ENCODE data around the gene NDUFA11. TPM values are rescaled to one million over a fixed set of nuclear protein-coding genes. Genes with fewer than 3 reads are reported as not detected.
A peak's percentile ranks its signal among the peaks of the same experiment; 100 is the strongest.

The NDUFA11 gene
- total and polyA plus RNA-seq, 2 of the 13 experiments (the other 11 are each of a cell fraction or from before 2014, with no cell fraction given) = 286 to 378 TPM

DNA sequence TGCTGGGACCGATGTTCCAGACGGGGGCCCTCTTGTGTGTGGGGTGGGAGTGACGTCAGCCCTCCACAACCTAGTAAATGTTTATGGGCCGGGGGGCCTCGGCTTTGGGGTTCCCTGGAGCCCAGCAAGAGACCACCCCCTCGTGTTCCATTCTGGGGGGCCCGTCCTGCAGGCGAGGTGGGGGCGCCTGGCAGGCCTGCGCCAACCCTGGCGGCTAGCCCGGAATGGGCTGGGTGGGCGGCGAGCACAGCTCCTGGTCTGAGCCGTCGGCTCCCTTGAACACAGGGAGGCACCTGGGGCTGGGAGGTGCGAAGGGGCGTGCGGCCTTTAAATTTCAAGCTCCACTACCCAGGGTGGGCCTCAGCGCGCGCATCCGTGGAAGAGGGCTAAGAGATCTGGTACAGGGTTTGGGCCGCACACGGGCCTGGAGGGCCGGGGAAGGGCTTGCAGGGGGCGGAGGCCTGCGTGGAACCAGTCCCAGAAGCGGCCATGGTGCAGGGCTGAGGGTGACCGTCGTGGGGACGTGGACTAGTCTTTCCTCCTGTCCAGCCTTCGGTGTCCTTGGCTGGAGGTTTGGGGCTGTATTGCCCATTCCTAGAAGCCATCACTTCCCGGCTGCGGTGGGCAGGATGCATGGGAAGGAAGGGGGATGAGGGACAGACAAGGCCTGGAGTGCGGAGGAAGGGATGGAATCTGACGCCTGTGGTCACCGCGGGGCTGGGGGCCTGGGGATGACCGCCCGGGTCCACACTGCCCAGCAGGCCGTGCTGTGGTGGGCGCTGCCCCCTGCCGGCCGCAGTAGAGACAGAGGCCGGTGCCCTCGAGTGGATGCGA, 11.4 kb downstream of the NDUFA11 start (continued):
- TF ChIP-seq, protein P1, sequence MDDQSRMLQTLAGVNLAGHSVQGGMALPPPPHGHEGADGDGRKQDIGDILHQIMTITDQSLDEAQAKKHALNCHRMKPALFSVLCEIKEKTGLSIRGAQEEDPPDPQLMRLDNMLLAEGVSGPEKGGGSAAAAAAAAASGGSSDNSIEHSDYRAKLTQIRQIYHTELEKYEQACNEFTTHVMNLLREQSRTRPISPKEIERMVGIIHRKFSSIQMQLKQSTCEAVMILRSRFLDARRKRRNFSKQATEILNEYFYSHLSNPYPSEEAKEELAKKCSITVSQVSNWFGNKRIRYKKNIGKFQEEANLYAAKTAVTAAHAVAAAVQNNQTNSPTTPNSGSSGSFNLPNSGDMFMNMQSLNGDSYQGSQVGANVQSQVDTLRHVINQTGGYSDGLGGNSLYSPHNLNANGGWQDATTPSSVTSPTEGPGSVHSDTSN (CRISPR knock-in tag; IDR thresholded peaks at IDR 0.05; ENCODE audit: borderline replicate concordance) = no peak
- TF ChIP-seq MIXL1 (CRISPR knock-in tag; IDR thresholded peaks at IDR 0.05) = 0 out of 2 replicates have a peak, but pooled peaks have one; percentile 39
- no peak for TF ChIP-seq ELF4 (CRISPR knock-in tag; IDR thresholded peaks at IDR 0.05; ENCODE audit: borderline replicate concordance)
- TF ChIP-seq, protein P2, sequence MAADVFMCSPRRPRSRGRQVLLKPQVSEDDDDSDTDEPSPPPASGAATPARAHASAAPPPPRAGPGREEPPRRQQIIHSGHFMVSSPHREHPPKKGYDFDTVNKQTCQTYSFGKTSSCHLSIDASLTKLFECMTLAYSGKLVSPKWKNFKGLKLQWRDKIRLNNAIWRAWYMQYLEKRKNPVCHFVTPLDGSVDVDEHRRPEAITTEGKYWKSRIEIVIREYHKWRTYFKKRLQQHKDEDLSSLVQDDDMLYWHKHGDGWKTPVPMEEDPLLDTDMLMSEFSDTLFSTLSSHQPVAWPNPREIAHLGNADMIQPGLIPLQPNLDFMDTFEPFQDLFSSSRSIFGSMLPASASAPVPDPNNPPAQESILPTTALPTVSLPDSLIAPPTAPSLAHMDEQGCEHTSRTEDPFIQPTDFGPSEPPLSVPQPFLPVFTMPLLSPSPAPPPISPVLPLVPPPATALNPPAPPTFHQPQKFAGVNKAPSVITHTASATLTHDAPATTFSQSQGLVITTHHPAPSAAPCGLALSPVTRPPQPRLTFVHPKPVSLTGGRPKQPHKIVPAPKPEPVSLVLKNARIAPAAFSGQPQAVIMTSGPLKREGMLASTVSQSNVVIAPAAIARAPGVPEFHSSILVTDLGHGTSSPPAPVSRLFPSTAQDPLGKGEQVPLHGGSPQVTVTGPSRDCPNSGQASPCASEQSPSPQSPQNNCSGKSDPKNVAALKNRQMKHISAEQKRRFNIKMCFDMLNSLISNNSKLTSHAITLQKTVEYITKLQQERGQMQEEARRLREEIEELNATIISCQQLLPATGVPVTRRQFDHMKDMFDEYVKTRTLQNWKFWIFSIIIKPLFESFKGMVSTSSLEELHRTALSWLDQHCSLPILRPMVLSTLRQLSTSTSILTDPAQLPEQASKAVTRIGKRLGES (CRISPR knock-in tag; IDR thresholded peaks at IDR 0.05; ENCODE audit: borderline replicate concordance) = no peak
- no peak for TF ChIP-seq BRD4 (CRISPR knock-in tag; IDR thresholded peaks at IDR 0.05)
- no peak for TF ChIP-seq ZNF496 (CRISPR knock-in tag; IDR thresholded peaks at IDR 0.05; ENCODE audit: insufficient replicate concordance)
- no peak for TF ChIP-seq NFIC (IDR thresholded peaks at IDR 0.05; ENCODE audit: low read length)
- TF ChIP-seq ZNF207 (IDR thresholded peaks at IDR 0.05; ENCODE audit: borderline replicate concordance) = no peak
- TF ChIP-seq, protein P3, sequence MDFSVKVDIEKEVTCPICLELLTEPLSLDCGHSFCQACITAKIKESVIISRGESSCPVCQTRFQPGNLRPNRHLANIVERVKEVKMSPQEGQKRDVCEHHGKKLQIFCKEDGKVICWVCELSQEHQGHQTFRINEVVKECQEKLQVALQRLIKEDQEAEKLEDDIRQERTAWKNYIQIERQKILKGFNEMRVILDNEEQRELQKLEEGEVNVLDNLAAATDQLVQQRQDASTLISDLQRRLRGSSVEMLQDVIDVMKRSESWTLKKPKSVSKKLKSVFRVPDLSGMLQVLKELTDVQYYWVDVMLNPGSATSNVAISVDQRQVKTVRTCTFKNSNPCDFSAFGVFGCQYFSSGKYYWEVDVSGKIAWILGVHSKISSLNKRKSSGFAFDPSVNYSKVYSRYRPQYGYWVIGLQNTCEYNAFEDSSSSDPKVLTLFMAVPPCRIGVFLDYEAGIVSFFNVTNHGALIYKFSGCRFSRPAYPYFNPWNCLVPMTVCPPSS (IDR thresholded peaks at IDR 0.05) = no peak
- TF ChIP-seq, protein P4, sequence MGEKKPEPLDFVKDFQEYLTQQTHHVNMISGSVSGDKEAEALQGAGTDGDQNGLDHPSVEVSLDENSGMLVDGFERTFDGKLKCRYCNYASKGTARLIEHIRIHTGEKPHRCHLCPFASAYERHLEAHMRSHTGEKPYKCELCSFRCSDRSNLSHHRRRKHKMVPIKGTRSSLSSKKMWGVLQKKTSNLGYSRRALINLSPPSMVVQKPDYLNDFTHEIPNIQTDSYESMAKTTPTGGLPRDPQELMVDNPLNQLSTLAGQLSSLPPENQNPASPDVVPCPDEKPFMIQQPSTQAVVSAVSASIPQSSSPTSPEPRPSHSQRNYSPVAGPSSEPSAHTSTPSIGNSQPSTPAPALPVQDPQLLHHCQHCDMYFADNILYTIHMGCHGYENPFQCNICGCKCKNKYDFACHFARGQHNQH (CRISPR knock-in tag; IDR thresholded peaks at IDR 0.05) = peak; percentile 60; the same call in 1 of the 2 replicates
- peak; percentile 52 for TF ChIP-seq BCL6 (CRISPR knock-in tag; IDR thresholded peaks at IDR 0.05)
- TF ChIP-seq RBAK (CRISPR knock-in tag; IDR thresholded peaks at IDR 0.05) = no peak
- TF ChIP-seq, protein P5, sequence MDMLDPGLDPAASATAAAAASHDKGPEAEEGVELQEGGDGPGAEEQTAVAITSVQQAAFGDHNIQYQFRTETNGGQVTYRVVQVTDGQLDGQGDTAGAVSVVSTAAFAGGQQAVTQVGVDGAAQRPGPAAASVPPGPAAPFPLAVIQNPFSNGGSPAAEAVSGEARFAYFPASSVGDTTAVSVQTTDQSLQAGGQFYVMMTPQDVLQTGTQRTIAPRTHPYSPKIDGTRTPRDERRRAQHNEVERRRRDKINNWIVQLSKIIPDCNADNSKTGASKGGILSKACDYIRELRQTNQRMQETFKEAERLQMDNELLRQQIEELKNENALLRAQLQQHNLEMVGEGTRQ (IDR thresholded peaks at IDR 0.05; ENCODE audit: low read depth, low read length) = no peak
- TF ChIP-seq, protein P5 (CRISPR knock-in tag; IDR thresholded peaks at IDR 0.05; ENCODE audit: borderline replicate concordance) = no peak
- TF ChIP-seq ZNF772 (CRISPR knock-in tag; IDR thresholded peaks at IDR 0.05) = no peak
- TF ChIP-seq ZNF382 (CRISPR knock-in tag; IDR thresholded peaks at IDR 0.05; ENCODE audit: borderline replicate concordance) = no peak
- TF ChIP-seq GATA4 (IDR thresholded peaks at IDR 0.05; ENCODE audit: borderline replicate concordance, low read depth) = no peak
- no peak; the same call in 1 of the 2 replicates for TF ChIP-seq NFE2L1 (CRISPR knock-in tag; IDR thresholded peaks at IDR 0.05; ENCODE audit: borderline replicate concordance)
- 0 out of 2 replicates have a peak, but pooled peaks have one; percentile 39 for TF ChIP-seq DNMT1 (CRISPR knock-in tag; IDR thresholded peaks at IDR 0.05)
- TF ChIP-seq MTF1 (CRISPR knock-in tag; IDR thresholded peaks at IDR 0.05) = no peak
